Immature natural killer cell (primary cell): ENCODE data around the gene NFATC3. TPM values are rescaled to one million over a fixed set of nuclear protein-coding genes. Genes with fewer than 3 reads are reported as not detected.
A peak's percentile ranks its signal among the peaks of the same experiment; 100 is the strongest.

ENCODE experiments used
- DNase-seq, 3 donors: peaks; one replicate each; pipeline ENCODE4 v3.0.0; 2022; ENCODE audit warnings: mixed read lengths in 1 of 3
- H3K27ac Mint-ChIP-seq, 6 donors: one replicate each; pipeline ENCODE4 v1.8.0; 2020; ENCODE audit warnings: mixed read lengths in 6 of 6, mild to moderate bottlenecking in 5 of 6, inconsistent platforms in 4 of 6, moderate library complexity in 3 of 6
- H3K27me3 Mint-ChIP-seq, 3 donors: one replicate each; pipeline ENCODE4 v1.8.0; 2020 to 2021; ENCODE audit warnings: low read depth in 3 of 3, mild to moderate bottlenecking in 3 of 3, mixed read lengths in 3 of 3, moderate library complexity in 3 of 3, inconsistent platforms in 1 of 3
- H3K36me3 Mint-ChIP-seq, 3 donors: one replicate each; pipeline ENCODE4 v1.8.0; 2020; ENCODE audit warnings: mixed read lengths in 3 of 3, inconsistent platforms in 2 of 3, mild to moderate bottlenecking in 2 of 3
- H3K4me1 Mint-ChIP-seq, 2 donors: one replicate each; pipeline ENCODE4 v1.8.0; 2020; ENCODE audit warnings: inconsistent platforms in 2 of 2, mild to moderate bottlenecking in 2 of 2, mixed read lengths in 2 of 2, moderate library complexity in 1 of 2
- H3K4me3 Mint-ChIP-seq, 5 donors: one replicate each; pipeline ENCODE4 v1.8.0; 2020; ENCODE audit warnings: mild to moderate bottlenecking in 5 of 5, mixed read lengths in 5 of 5, inconsistent platforms in 3 of 5, moderate library complexity in 3 of 5
- H3K9me3 Mint-ChIP-seq, 6 donors: one replicate each; pipeline ENCODE4 v1.8.0; 2020; ENCODE audit warnings: mild to moderate bottlenecking in 6 of 6, mixed read lengths in 6 of 6, inconsistent platforms in 4 of 6, moderate library complexity in 3 of 6
- polyA plus RNA-seq, 3 donors: library from polyadenylated mRNA; unstranded; fragments of 300-500 nt; fragmentation: Illumina TruSeq; gene quantifications; one replicate each; pipeline ENCODE4 v1.2.3, GENCODE V29; 2021

The NFATC3 gene
- polyA plus RNA-seq, 3 donors from 2014 or later = 66.5 to 160 (median 119) TPM

GRCh38 chr16:68194251-68194650 is 109.1 kb downstream of the NFATC3 start:
- peaks cover 2 to 8% (median 4%) of the 10 kb centered on the region in 3 donors for H3K27me3 Mint-ChIP-seq
- H3K27ac Mint-ChIP-seq = peak overlapping the region in 1 of 6 donors; percentile 41
- no peak overlapping the region for H3K4me3 Mint-ChIP-seq
- DNase-seq = no peak
- peaks cover 11 to 42% of the 10 kb centered on the region in 2 donors for H3K4me1 Mint-ChIP-seq
- H3K36me3 Mint-ChIP-seq = peaks cover 0 to 20% (median 11%) of the 10 kb centered on the region in 3 donors
- H3K9me3 Mint-ChIP-seq = no peaks in the 10 kb centered on the region

GRCh38 chr16:68197250-68197649 is 112.1 kb downstream of the NFATC3 start:
- peak overlapping the region in 1 of 6 donors; percentile 28 for H3K27ac Mint-ChIP-seq
- H3K4me3 Mint-ChIP-seq = no peak overlapping the region
- peaks cover 0 to 8% (median 0%) of the 10 kb centered on the region in 3 donors for H3K36me3 Mint-ChIP-seq
- DNase-seq = no peak
- H3K27me3 Mint-ChIP-seq = peaks cover 2 to 11% (median 4%) of the 10 kb centered on the region in 3 donors
- no peaks in the 10 kb centered on the region for H3K9me3 Mint-ChIP-seq
- H3K4me1 Mint-ChIP-seq = peaks cover 14 to 41% of the 10 kb centered on the region in 2 donors

GRCh38 chr16:68200088-68200783 is 115.1 kb downstream of the NFATC3 start:
- H3K4me3 Mint-ChIP-seq = no peak overlapping the region
- H3K27ac Mint-ChIP-seq = peak overlapping the region; percentile 12 to 65 (median 19)
- H3K9me3 Mint-ChIP-seq = no peaks in the 10 kb centered on the region
- no peak for DNase-seq
- H3K4me1 Mint-ChIP-seq = peaks cover 15 to 25% of the 10 kb centered on the region in 2 donors
- peaks cover 0 to 5% (median 0%) of the 10 kb centered on the region in 3 donors for H3K36me3 Mint-ChIP-seq
- peaks cover 0 to 6% (median 2%) of the 10 kb centered on the region in 3 donors for H3K27me3 Mint-ChIP-seq

GRCh38 chr16:68202091-68202519 is 116.9 kb downstream of the NFATC3 start:
- H3K27ac Mint-ChIP-seq = peak overlapping the region in 4 of 6 donors; percentile 14 to 79 (median 60)

GRCh38 chr16:68206245-68206644 is 121.1 kb downstream of the NFATC3 start:
- Mint-ChIP-seq H3K27ac (peak overlapping the region in 4 of 6 donors; percentile 29 to 82 (median 52)), H3K36me3 (peaks cover 0 to 5% (median 0%) of the 10 kb centered on the region in 3 donors), H3K9me3 (no peaks in the 10 kb centered on the region), H3K4me1 (peaks cover 21 to 36% of the 10 kb centered on the region in 2 donors), H3K27me3 (peaks cover 2 to 5% (median 4%) of the 10 kb centered on the region in 3 donors), H3K4me3 (no peak overlapping the region)
- no peak for DNase-seq

More at GRCh38 chr16:68202091-68202519, 116.9 kb downstream of the NFATC3 start:
- DNase-seq = no peak
- no peak overlapping the region for H3K4me3 Mint-ChIP-seq
- H3K4me1 Mint-ChIP-seq = peaks cover 21 to 38% of the 10 kb centered on the region in 2 donors
- peaks cover 2 to 3% (median 2%) of the 10 kb centered on the region in 3 donors for H3K27me3 Mint-ChIP-seq
- peaks cover 0 to 5% (median 0%) of the 10 kb centered on the region in 3 donors for H3K36me3 Mint-ChIP-seq
- H3K9me3 Mint-ChIP-seq = no peaks in the 10 kb centered on the region

GRCh38 chr16:68214726-68215125 is 129.6 kb downstream of the NFATC3 start:
- Mint-ChIP-seq H3K4me3 (no peak overlapping the region), H3K27ac (peak overlapping the region in 1 of 6 donors; percentile 59), H3K4me1 (peaks cover 18 to 49% of the 10 kb centered on the region in 2 donors), H3K27me3 (peaks cover 5 to 7% (median 6%) of the 10 kb centered on the region in 3 donors), H3K36me3 (peaks cover 3 to 13% (median 8%) of the 10 kb centered on the region in 3 donors), H3K9me3 (no peaks in the 10 kb centered on the region)
- no peak for DNase-seq

GRCh38 chr16:68215302-68215701 is 130.1 kb downstream of the NFATC3 start:
- no peak for DNase-seq
- Mint-ChIP-seq H3K27ac (peak overlapping the region in 3 of 6 donors; percentile 43 to 79 (median 46)), H3K36me3 (peaks cover 3 to 13% (median 8%) of the 10 kb centered on the region in 3 donors), H3K9me3 (no peaks in the 10 kb centered on the region), H3K4me3 (no peak overlapping the region), H3K27me3 (peaks cover 6 to 11% (median 8%) of the 10 kb centered on the region in 3 donors), H3K4me1 (peaks cover 23 to 55% of the 10 kb centered on the region in 2 donors)

GRCh38 chr16:68216240-68216639 is 131.1 kb downstream of the NFATC3 start:
- peaks cover 7 to 17% (median 11%) of the 10 kb centered on the region in 3 donors for H3K36me3 Mint-ChIP-seq
- H3K27ac Mint-ChIP-seq = peak overlapping the region in 4 of 6 donors; percentile 0 to 54 (median 22)
- H3K27me3 Mint-ChIP-seq = peaks cover 6 to 9% (median 8%) of the 10 kb centered on the region in 3 donors
- H3K9me3 Mint-ChIP-seq = no peaks in the 10 kb centered on the region
- DNase-seq = no peak
- H3K4me3 Mint-ChIP-seq = no peak overlapping the region
- H3K4me1 Mint-ChIP-seq = peaks cover 23 to 59% of the 10 kb centered on the region in 2 donors

- H3K4me1 Mint-ChIP-seq = peaks cover 17 to 54% of the 10 kb centered on the region in 2 donors
- H3K27ac Mint-ChIP-seq = peak overlapping the region in 4 of 6 donors; percentile 22 to 62 (median 44)
- peaks cover 4 to 9% (median 7%) of the 10 kb centered on the region in 3 donors for H3K27me3 Mint-ChIP-seq
- H3K4me3 Mint-ChIP-seq = no peak overlapping the region
- no peak for DNase-seq
- peaks cover 12 to 24% (median 18%) of the 10 kb centered on the region in 3 donors for H3K36me3 Mint-ChIP-seq
- H3K9me3 Mint-ChIP-seq = no peaks in the 10 kb centered on the region
These were observed 132.3 kb downstream of the NFATC3 start for GRCh38 chr16:68217506-68217905.

- no peaks in the 10 kb centered on the region for H3K9me3 Mint-ChIP-seq
- DNase-seq = no peak
- no peak overlapping the region for H3K4me3 Mint-ChIP-seq
- peaks cover 4 to 9% (median 5%) of the 10 kb centered on the region in 3 donors for H3K27me3 Mint-ChIP-seq
- H3K27ac Mint-ChIP-seq = peak overlapping the region in 3 of 6 donors; percentile 53 to 60 (median 58)
- H3K4me1 Mint-ChIP-seq = peaks cover 12 to 40% of the 10 kb centered on the region in 2 donors
- H3K36me3 Mint-ChIP-seq = peaks cover 17 to 26% (median 18%) of the 10 kb centered on the region in 3 donors
These were observed 134.7 kb downstream of the NFATC3 start for GRCh38 chr16:68219725-68220351.

GRCh38 chr16:68223072-68223471 is 137.9 kb downstream of the NFATC3 start:
- DNase-seq = no peak
- H3K36me3 Mint-ChIP-seq = peaks cover 10 to 22% (median 14%) of the 10 kb centered on the region in 3 donors
- no peak overlapping the region for H3K4me3 Mint-ChIP-seq
- H3K9me3 Mint-ChIP-seq = no peaks in the 10 kb centered on the region
- peaks cover 15 to 36% of the 10 kb centered on the region in 2 donors for H3K4me1 Mint-ChIP-seq
- H3K27me3 Mint-ChIP-seq = peaks cover 2 to 5% (median 4%) of the 10 kb centered on the region in 3 donors
- peak overlapping the region in 1 of 6 donors; percentile 53 for H3K27ac Mint-ChIP-seq

GRCh38 chr16:68226116-68226515 is 140.9 kb downstream of the NFATC3 start:
- H3K9me3 Mint-ChIP-seq = no peaks in the 10 kb centered on the region
- peaks cover 8 to 22% (median 11%) of the 10 kb centered on the region in 3 donors for H3K36me3 Mint-ChIP-seq
- peak overlapping the region in 4 of 6 donors; percentile 12 to 49 (median 38) for H3K27ac Mint-ChIP-seq
- H3K27me3 Mint-ChIP-seq = peaks cover 4 to 9% (median 4%) of the 10 kb centered on the region in 3 donors
- DNase-seq = no peak
- no peak overlapping the region for H3K4me3 Mint-ChIP-seq
- peaks cover 15 to 35% of the 10 kb centered on the region in 2 donors for H3K4me1 Mint-ChIP-seq

- Mint-ChIP-seq H3K27ac (peak overlapping the region in 4 of 6 donors; percentile 31 to 70 (median 53)), H3K4me1 (peaks cover 15 to 29% of the 10 kb centered on the region in 2 donors), H3K27me3 (peaks cover 8 to 12% (median 10%) of the 10 kb centered on the region in 3 donors), H3K36me3 (peaks cover 0 to 14% (median 6%) of the 10 kb centered on the region in 3 donors), H3K4me3 (no peak overlapping the region), H3K9me3 (no peaks in the 10 kb centered on the region)
- DNase-seq = no peak
These were observed 142.1 kb downstream of the NFATC3 start for GRCh38 chr16:68227183-68227793.
